ENCODE results near the gene TUG1. TPM values are rescaled to one million over a fixed set of nuclear protein-coding genes. Genes with fewer than 3 reads are reported as not detected.

Gene TUG1
- total RNA-seq, 1 experiment from 2014 or later: 122 TPM

- Mint-ChIP-seq H3K4me3 (ENCODE audit: low read depth, unreplicated experiment) (peak within 1 kb of the TSS; percentile 96), H3K36me3 (ENCODE audit: insufficient read depth, unreplicated experiment) (peaks cover 65% of the 10 kb centered on the region), H3K27me3 (ENCODE audit: unreplicated experiment) (no peaks in the 10 kb centered on the region), H3K4me1 (ENCODE audit: low read depth, unreplicated experiment) (peaks cover 7% of the 10 kb centered on the region), H3K27ac (ENCODE audit: unreplicated experiment) (peak within 1 kb of the TSS; percentile 99), H3K9me3 (ENCODE audit: low read depth, unreplicated experiment) (peaks cover 4% of the 10 kb centered on the region)
- intact Hi-C loops (cut with micrococcal nuclease; ENCODE audit: unreplicated experiment): loop anchor here (5.0 kb wide), 1 partner anchor 114 kb away; the partner anchor contains the start of gene SMTN
- TF ChIP-seq, protein P1, sequence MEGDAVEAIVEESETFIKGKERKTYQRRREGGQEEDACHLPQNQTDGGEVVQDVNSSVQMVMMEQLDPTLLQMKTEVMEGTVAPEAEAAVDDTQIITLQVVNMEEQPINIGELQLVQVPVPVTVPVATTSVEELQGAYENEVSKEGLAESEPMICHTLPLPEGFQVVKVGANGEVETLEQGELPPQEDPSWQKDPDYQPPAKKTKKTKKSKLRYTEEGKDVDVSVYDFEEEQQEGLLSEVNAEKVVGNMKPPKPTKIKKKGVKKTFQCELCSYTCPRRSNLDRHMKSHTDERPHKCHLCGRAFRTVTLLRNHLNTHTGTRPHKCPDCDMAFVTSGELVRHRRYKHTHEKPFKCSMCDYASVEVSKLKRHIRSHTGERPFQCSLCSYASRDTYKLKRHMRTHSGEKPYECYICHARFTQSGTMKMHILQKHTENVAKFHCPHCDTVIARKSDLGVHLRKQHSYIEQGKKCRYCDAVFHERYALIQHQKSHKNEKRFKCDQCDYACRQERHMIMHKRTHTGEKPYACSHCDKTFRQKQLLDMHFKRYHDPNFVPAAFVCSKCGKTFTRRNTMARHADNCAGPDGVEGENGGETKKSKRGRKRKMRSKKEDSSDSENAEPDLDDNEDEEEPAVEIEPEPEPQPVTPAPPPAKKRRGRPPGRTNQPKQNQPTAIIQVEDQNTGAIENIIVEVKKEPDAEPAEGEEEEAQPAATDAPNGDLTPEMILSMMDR (IDR thresholded peaks at IDR 0.05; ENCODE audit: unreplicated experiment): no peak
- TSS peak; percentile 31 for BruUV-seq (replicated peaks)
- peak; percentile 58 for DNase-seq
- CTCF ChIA-PET: interaction anchor here (1.2 to 1.6 kb wide), 3 partner anchors 113 to 117 kb away, joined by 6 to 8 read pairs (median 8); partner anchors contain the start of gene SMTN
Observed at GRCh38 chr22:30968015-30968923, 796 bp upstream of the TUG1 start, which contains the start of gene MORC2. Gene MORC2 (minus strand): TSS chr22:30968774. CDS start chr22:30967889, 885 bp downstream.

- H3K9me3 Mint-ChIP-seq (ENCODE audit: low read depth, unreplicated experiment): peaks cover 4% of the 10 kb centered on the region
- peaks cover 77% of the 10 kb centered on the region for H3K36me3 Mint-ChIP-seq (ENCODE audit: insufficient read depth, unreplicated experiment)
- H3K27ac Mint-ChIP-seq (ENCODE audit: unreplicated experiment): peak overlapping the region; percentile 99
- DNase-seq: peak; percentile 45
- peak overlapping the region; percentile 96 for H3K4me3 Mint-ChIP-seq (ENCODE audit: low read depth, unreplicated experiment)
- TF ChIP-seq, protein P1 (IDR thresholded peaks at IDR 0.05; ENCODE audit: unreplicated experiment): no peak
- intact Hi-C loops (cut with micrococcal nuclease; ENCODE audit: unreplicated experiment): loop anchor here (5.0 kb wide), 1 partner anchor 113 kb away; the partner anchor contains the start of gene SMTN
- BruUV-seq (replicated peaks): no TSS peak
- H3K27me3 Mint-ChIP-seq (ENCODE audit: unreplicated experiment): no peaks in the 10 kb centered on the region
- peaks cover 7% of the 10 kb centered on the region for H3K4me1 Mint-ChIP-seq (ENCODE audit: low read depth, unreplicated experiment)
- CTCF ChIA-PET: interaction anchor here (0.7 to 1.6 kb wide), 4 partner anchors 9 to 115 kb away, joined by 4 to 8 read pairs (median 6); no protein-coding TSS in a partner anchor
Observed at GRCh38 chr22:30969532-30970355, 679 bp downstream of the TUG1 start.

DNA sequence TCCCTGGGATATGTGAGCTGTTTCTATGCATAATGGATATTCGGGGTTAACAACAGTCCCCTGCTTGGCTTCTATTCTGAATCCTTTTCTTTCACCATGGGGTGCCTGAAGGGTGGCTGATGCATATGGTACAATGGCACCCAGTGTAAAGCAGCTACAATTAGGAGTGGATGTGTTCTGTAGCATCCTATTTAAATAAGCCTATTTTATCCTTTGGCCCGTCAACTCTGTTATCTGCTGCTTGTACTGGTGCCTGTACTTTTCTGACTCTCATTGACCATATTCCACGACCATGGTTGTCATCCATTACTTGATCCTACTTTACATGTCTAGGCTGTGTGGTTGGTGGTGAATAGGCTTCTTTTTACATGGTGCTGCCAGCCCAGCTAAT, 1.3 kb downstream of the TUG1 start:
- peak overlapping the region; percentile 96 for H3K4me3 Mint-ChIP-seq (ENCODE audit: low read depth, unreplicated experiment)
- H3K9me3 Mint-ChIP-seq (ENCODE audit: low read depth, unreplicated experiment): peaks cover 6% of the 10 kb centered on the region
- peaks cover 81% of the 10 kb centered on the region for H3K36me3 Mint-ChIP-seq (ENCODE audit: insufficient read depth, unreplicated experiment)
- no TSS peak for BruUV-seq (replicated peaks)
- intact Hi-C loops (cut with micrococcal nuclease; ENCODE audit: unreplicated experiment): no loop called here
- no peak for DNase-seq
- peak overlapping the region; percentile 54 for H3K27ac Mint-ChIP-seq (ENCODE audit: unreplicated experiment)
- CTCF ChIA-PET: interaction anchor here (1.4 kb wide), 1 partner anchor 85 kb away, joined by 4 read pairs; no protein-coding TSS in a partner anchor
- H3K27me3 Mint-ChIP-seq (ENCODE audit: unreplicated experiment): no peaks in the 10 kb centered on the region
- peaks cover 7% of the 10 kb centered on the region for H3K4me1 Mint-ChIP-seq (ENCODE audit: low read depth, unreplicated experiment)
- TF ChIP-seq, protein P1 (IDR thresholded peaks at IDR 0.05; ENCODE audit: unreplicated experiment): no peak

DNA sequence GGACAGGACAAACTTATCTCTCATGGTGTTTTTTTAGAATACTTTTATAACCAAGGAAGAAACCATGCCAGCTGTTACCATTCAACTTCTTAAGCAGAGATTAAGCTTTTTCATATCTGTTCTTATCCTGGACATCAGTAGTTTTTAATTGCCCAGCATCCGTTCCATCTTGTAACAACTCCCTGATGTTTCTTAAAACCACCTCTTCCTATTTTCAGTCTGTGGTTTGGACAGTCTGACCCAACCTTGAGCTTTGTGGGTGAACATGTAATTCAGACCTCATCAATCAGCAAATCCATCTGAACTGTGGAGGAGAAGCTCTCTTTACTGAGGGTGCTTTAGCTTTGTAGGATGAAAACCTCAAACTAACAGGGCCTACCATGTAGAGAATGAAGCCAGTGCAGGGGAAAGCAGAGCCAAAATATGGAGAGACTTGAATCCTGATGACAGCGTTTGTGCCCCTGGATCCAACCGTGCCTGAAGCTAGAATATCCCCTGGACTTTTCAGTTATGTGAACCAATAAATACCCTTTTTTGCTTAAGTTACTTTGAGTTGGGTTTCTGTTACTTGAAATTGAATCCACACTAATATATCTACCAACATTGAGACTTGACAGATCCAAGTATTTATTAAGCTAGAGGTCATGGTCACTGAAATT, 9.4 kb downstream of the TUG1 start:
- CTCF ChIA-PET: no interaction called here
- BruUV-seq (replicated peaks): no TSS peak
- intact Hi-C loops (cut with micrococcal nuclease; ENCODE audit: unreplicated experiment): no loop called here
- Mint-ChIP-seq H3K4me1 (ENCODE audit: low read depth, unreplicated experiment) (no peaks in the 10 kb centered on the region), H3K36me3 (ENCODE audit: insufficient read depth, unreplicated experiment) (peaks cover 44% of the 10 kb centered on the region), H3K9me3 (ENCODE audit: low read depth, unreplicated experiment) (peaks cover 5% of the 10 kb centered on the region), H3K4me3 (ENCODE audit: low read depth, unreplicated experiment) (no peak overlapping the region), H3K27me3 (ENCODE audit: unreplicated experiment) (no peaks in the 10 kb centered on the region), H3K27ac (ENCODE audit: unreplicated experiment) (no peak overlapping the region)
- TF ChIP-seq, protein P1 (IDR thresholded peaks at IDR 0.05; ENCODE audit: unreplicated experiment): no peak
- no peak for DNase-seq
